OCI-LY1 (cell line): Measurements from ENCODE around the gene MAJIN.

Experiments used
- H2AFZ ChIP-seq: fragments of 200-600 bp; sonication (generic), shearing (Covaris generic); 2 replicates; pipeline ENCODE4 v1.6.0; 2014; ENCODE audit warnings: antibody characterized with exemption, mild to moderate bottlenecking, low read length
- H3F3A ChIP-seq: fragments of 200-600 bp; sonication (generic), shearing (Covaris generic); 2 replicates; pipeline ENCODE4 v1.6.0; 2014; ENCODE audit warnings: mild to moderate bottlenecking, antibody characterized with exemption, low read length, moderate library complexity; ENCODE audit not compliant: insufficient read depth
- H3K27ac ChIP-seq: fragments of 200-600 bp; sonication (generic); 2 replicates; pipeline ENCODE4 v1.5.1; 2014; ENCODE audit warnings: low read length, mixed run types, mild to moderate bottlenecking, low read depth; ENCODE audit not compliant: poor library complexity, severe bottlenecking
- H3K27me3 ChIP-seq: fragments of 200-600 bp; sonication (generic); 2 replicates; pipeline ENCODE4 v1.6.0; 2014; ENCODE audit warnings: antibody characterized with exemption, mild to moderate bottlenecking, low read length, moderate library complexity; ENCODE audit not compliant: insufficient read depth
- H3K36me3 ChIP-seq: fragments of 200-600 bp; sonication (generic); 2 replicates; pipeline ENCODE4 v1.6.1; 2014; ENCODE audit warnings: mild to moderate bottlenecking, antibody characterized with exemption, low read length, moderate library complexity, mixed read lengths; ENCODE audit not compliant: insufficient read depth
- H3K4me1 ChIP-seq: fragments of 200-600 bp; sonication (generic); 2 replicates; pipeline ENCODE4 v1.5.1; 2014; ENCODE audit warnings: mild to moderate bottlenecking, low read length, moderate library complexity; ENCODE audit not compliant: insufficient read depth, severe bottlenecking
- H3K4me2 ChIP-seq: fragments of 200-600 bp; sonication (generic), shearing (Covaris generic); 2 replicates; pipeline ENCODE4 v1.6.1; 2014; ENCODE audit warnings: low read length
- H3K4me3 ChIP-seq: fragments of 200-600 bp; sonication (generic); 2 replicates; pipeline ENCODE4 v1.5.1; 2014; ENCODE audit warnings: low read length, low read depth, mild to moderate bottlenecking, mixed read lengths; ENCODE audit not compliant: poor library complexity, severe bottlenecking
- H3K79me2 ChIP-seq: fragments of 200-600 bp; shearing (Covaris generic); 2 replicates; pipeline ENCODE4 v1.6.1; 2016; ENCODE audit warnings: mixed run types, low read length, mixed read lengths; ENCODE audit not compliant: insufficient read depth
- H3K9ac ChIP-seq: fragments of 200-600 bp; sonication (generic), shearing (Covaris generic); 2 replicates; pipeline ENCODE4 v1.6.1; 2014; ENCODE audit warnings: mild to moderate bottlenecking, low read length, mixed read lengths
- H3K9me2 ChIP-seq: fragments of 200-600 bp; sonication (generic), shearing (Covaris generic); 2 replicates; pipeline ENCODE4 v1.6.1; 2014; ENCODE audit warnings: low read depth, mild to moderate bottlenecking, low read length, mixed read lengths
- H3K9me3 ChIP-seq: fragments of 200-600 bp; shearing (Covaris generic); 2 replicates; pipeline ENCODE4 v1.6.1; 2014; ENCODE audit warnings: low read length, mixed read lengths
- H4K20me1 ChIP-seq: fragments of 200-600 bp; sonication (generic), shearing (Covaris generic); 2 replicates; pipeline ENCODE4 v1.6.0; 2016; ENCODE audit warnings: mild to moderate bottlenecking, low read length; ENCODE audit not compliant: insufficient read depth
- CTCF ChIP-seq: fragments of 200-600 bp; sonication (generic), shearing (Covaris generic); IDR thresholded peaks from 2 replicates; pipeline ENCODE4 v1.5.1; 2017; ENCODE audit warnings: mild to moderate bottlenecking, antibody characterized with exemption, low read length, moderate library complexity, mixed read lengths
- EZH2 ChIP-seq: fragments of 200-600 bp; sonication (generic), shearing (Covaris generic); IDR thresholded peaks from 2 replicates; pipeline ENCODE4 v1.8.0; 2017; ENCODE audit warnings: borderline replicate concordance, mixed run types, mild to moderate bottlenecking, antibody characterized with exemption, low read length, moderate library complexity, mixed read lengths

MAJIN gene

DNA sequence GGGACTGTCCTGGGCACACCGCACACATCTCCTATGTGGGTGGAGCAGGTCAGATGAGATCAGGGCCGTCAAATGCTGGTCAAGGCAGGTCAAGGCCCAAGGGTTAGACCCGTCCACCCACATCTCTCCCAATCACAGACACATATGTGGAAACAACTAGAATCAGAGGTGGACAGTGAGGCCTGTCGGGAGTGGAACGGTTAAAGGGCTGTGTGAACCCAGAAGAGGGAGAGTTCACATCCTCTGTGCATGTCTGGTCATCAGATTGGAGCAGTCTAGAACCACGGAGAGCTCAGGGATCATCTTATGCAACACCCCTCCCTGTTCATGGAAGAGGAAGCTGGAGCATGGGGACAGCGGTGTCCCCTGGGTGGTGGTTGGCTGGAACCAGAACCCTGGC lies 47.9 kb upstream of the MAJIN start:
- no peaks in the 10 kb centered on the region for H3K9me2 ChIP-seq
- no peak overlapping the region for H3K4me3 ChIP-seq
- TF ChIP-seq CTCF: no peak
- TF ChIP-seq EZH2: no peak
- H3K4me1 ChIP-seq: peaks cover 7% of the 10 kb centered on the region
- H3K9me3 ChIP-seq: no peaks in the 10 kb centered on the region
- H2AFZ ChIP-seq: no peak overlapping the region
- H3K9ac ChIP-seq: no peak overlapping the region
- no peaks in the 10 kb centered on the region for H3K79me2 ChIP-seq
- no peaks in the 10 kb centered on the region for H3K27me3 ChIP-seq
- H3F3A ChIP-seq: no peaks in the 10 kb centered on the region
- no peak overlapping the region for H3K4me2 ChIP-seq
- H3K27ac ChIP-seq: no peak overlapping the region
- H4K20me1 ChIP-seq: no peaks in the 10 kb centered on the region
- peaks cover 40% of the 10 kb centered on the region for H3K36me3 ChIP-seq

DNA sequence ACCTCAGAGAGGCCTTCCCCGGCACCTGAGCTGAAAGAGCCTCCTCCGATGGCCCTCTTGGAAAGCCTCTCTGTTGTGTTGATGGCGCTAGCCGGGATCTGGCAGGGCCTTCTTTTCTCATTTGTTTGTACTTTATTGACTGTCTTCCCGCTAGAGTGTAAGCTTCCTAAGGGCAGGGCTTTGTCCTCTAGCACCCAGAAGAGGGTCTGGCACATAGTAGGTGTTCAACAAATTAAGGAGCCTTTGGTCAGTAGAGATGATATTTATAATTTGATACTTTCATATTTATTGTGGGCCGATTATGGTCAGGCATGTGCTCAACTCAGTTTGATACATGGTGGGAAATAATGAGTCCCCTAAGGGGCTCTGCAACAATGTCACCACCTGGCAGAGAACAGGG lies 46.0 kb upstream of the MAJIN start:
- 0 out of 2 replicates have a peak, but pooled peaks cover 3% of the 10 kb centered on the region for H3F3A ChIP-seq
- no peaks in the 10 kb centered on the region for H4K20me1 ChIP-seq
- H3K9ac ChIP-seq: no peak overlapping the region
- peaks cover 40% of the 10 kb centered on the region for H3K36me3 ChIP-seq
- no peaks in the 10 kb centered on the region for H3K9me2 ChIP-seq
- peaks cover 13% of the 10 kb centered on the region for H3K4me1 ChIP-seq
- no peak overlapping the region for H3K4me2 ChIP-seq
- no peaks in the 10 kb centered on the region for H3K79me2 ChIP-seq
- H2AFZ ChIP-seq: no peak overlapping the region
- H3K27ac ChIP-seq: no peak overlapping the region
- H3K27me3 ChIP-seq: no peaks in the 10 kb centered on the region
- H3K4me3 ChIP-seq: no peak overlapping the region
- TF ChIP-seq CTCF: no peak
- TF ChIP-seq EZH2: no peak
- no peaks in the 10 kb centered on the region for H3K9me3 ChIP-seq

- peaks cover 36% of the 10 kb centered on the region for H3K36me3 ChIP-seq
- 0 out of 2 replicates have a peak, but pooled peaks cover 5% of the 10 kb centered on the region for H3F3A ChIP-seq
- no peaks in the 10 kb centered on the region for H3K9me3 ChIP-seq
- H3K9ac ChIP-seq: no peak overlapping the region
- no peak for TF ChIP-seq CTCF
- TF ChIP-seq EZH2: no peak
- H3K79me2 ChIP-seq: no peaks in the 10 kb centered on the region
- no peak overlapping the region for H2AFZ ChIP-seq
- no peak overlapping the region for H3K4me2 ChIP-seq
- H4K20me1 ChIP-seq: no peaks in the 10 kb centered on the region
- no peak overlapping the region for H3K27ac ChIP-seq
- no peaks in the 10 kb centered on the region for H3K27me3 ChIP-seq
- H3K9me2 ChIP-seq: no peaks in the 10 kb centered on the region
- no peak overlapping the region for H3K4me3 ChIP-seq
- H3K4me1 ChIP-seq: peaks cover 13% of the 10 kb centered on the region
These were observed 44.8 kb upstream of the MAJIN start for GRCh38 chr11:65016705-65017104.
